Esophagus (tissue), 2 donors: ENCODE measurements around the gene PRLR. TPM values are rescaled to one million over a fixed set of nuclear protein-coding genes. Genes with fewer than 3 reads are reported as not detected.

ENCODE experiments used
- H3K27ac ChIP-seq, 2 donors: one replicate each; pipeline ENCODE4 v1.5.1; 2013; ENCODE audit warnings: low read depth in 2 of 2, mild to moderate bottlenecking in 2 of 2, inconsistent platforms in 1 of 2, low read length in 1 of 2, moderate library complexity in 1 of 2
- H3K27me3 ChIP-seq, 2 donors: one replicate each; pipeline ENCODE4 v1.6.1; 2013; ENCODE audit warnings: low read length in 2 of 2, control low read depth in 1 of 2, mild to moderate bottlenecking in 1 of 2; ENCODE audit not compliant: insufficient read depth in 2 of 2, control insufficient read depth in 1 of 2
- H3K36me3 ChIP-seq, 2 donors: one replicate each; pipeline ENCODE4 v1.6.1; 2013; ENCODE audit warnings: low read length in 1 of 2; ENCODE audit not compliant: control insufficient read depth in 2 of 2, insufficient read depth in 2 of 2
- H3K4me1 ChIP-seq, 2 donors: one replicate each; pipeline ENCODE4 v1.6.1; 2013; ENCODE audit warnings: low read length in 1 of 2; ENCODE audit not compliant: control insufficient read depth in 2 of 2, insufficient read depth in 2 of 2
- H3K4me3 ChIP-seq, 2 donors: one replicate each; pipeline ENCODE4 v1.5.1; 2013; ENCODE audit warnings: low read length in 2 of 2, mild to moderate bottlenecking in 2 of 2, low read depth in 1 of 2, moderate library complexity in 1 of 2
- H3K9me3 ChIP-seq, 2 donors: one replicate each; pipeline ENCODE4 v1.6.1; 2013; ENCODE audit warnings: mild to moderate bottlenecking in 2 of 2, low read depth in 1 of 2, low read length in 1 of 2, moderate library complexity in 1 of 2; ENCODE audit not compliant: control insufficient read depth in 2 of 2, insufficient read depth in 1 of 2
- WGBS, 2 donors: extraction: QIAGEN DNeasy Blood & Tissue Kit; methylation state at CpG; one replicate each; pipeline ENCODE4 v1.1.7; 2013; 5-methylcytosine and 5-hydroxymethylcytosine counted together
- polyA plus RNA-seq, 2 donors: library from polyadenylated mRNA; stranded (reverse); fragments of 200-250 nt; gene quantifications; one replicate each; pipeline ENCODE4 v1.2.3, GENCODE V29; 2013
- donor health status: healthy with polysubstance abuse.
- donor health status: Bipolar disorder and iron deficiency.

PRLR gene
- under 1 TPM; 0.20 to 0.45 TPM for polyA plus RNA-seq

DNA sequence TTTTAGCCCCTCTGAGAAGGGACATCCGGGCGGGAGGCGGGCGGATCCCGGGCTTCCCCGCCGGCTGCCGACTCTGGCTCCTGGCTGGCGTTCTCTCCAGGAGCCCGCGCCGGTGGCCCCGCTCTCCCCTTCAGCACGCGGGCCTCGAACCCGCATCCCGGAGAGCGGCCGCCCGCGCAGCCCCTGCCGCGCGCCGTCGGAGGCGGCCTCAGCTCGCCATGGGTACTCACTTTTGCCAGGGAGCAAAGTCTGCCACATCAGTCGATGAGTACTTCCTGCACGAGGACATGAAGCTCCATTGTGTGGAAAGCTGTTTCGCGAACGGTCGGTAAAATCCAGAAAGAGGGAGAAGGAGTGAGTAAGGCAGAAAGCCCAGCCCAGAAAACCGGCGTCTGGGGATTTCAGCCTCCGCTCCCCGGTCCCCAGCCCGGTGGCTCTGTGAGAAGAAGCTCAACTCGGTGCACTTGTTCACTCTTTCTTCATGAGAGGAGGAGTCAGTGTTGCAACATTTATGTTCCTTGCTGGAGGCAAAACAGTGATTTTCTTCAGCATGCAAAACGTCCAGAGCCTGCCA, at the start of gene PRLR:
TSS of gene PRLR (minus strand) at position 450 of the 574 bp plus-strand sequence. CDS start 140,867 bp downstream, outside the sequence.
- Histone ChIP-seq H3K4me3 (peak within 1 kb of the TSS; percentile 43 to 68), H3K4me1 (peaks cover 0 to 4% of the 10 kb centered on the region in 2 donors), H3K36me3 (no peaks in the 10 kb centered on the region), H3K27ac (peak within 1 kb of the TSS in 1 of 2 donors; percentile 47), H3K9me3 (no peaks in the 10 kb centered on the region), H3K27me3 (peaks cover 2 to 3% of the 10 kb centered on the region in 2 donors)
- 1% methylated on average over 42 of the region's 42 CpGs for WGBS, 2 donors

DNA sequence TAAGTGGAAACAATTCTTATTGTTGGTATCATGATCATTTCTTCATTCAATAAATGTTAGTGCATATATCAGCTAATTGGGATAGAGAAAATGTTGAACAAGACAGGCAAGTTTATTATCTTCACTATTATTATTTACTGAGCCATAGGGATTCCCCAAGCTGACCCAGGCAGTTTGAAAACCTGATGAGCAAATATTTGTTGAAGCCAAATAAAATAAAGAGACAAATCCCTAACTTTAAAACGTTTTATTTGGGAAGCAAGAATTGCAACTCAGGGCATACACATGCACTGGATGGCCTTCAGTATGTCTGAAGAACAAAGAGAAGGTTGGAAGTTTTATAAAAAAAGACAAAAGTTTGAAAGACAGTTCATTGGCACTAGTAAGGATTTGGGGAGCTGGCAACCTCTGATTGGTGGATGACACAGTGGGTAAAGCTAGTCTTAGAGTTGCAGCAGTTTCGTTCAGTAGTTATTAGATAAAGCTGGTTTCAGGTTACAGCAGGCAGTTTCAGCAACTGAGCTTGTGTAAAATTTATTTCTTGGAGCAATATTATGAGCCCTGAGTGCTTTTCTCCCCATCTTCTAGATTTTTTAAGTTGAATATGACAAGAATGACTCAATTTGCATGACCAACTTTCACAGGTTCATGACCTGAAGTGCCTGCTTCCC, 44.7 kb upstream of the PRLR start:
- Histone ChIP-seq H3K9me3 (no peaks in the 10 kb centered on the region), H3K27me3 (no peaks in the 10 kb centered on the region), H3K4me1 (no peaks in the 10 kb centered on the region), H3K36me3 (no peaks in the 10 kb centered on the region), H3K27ac (no peak overlapping the region), H3K4me3 (no peak overlapping the region)
- WGBS, 2 donors, result 29% methylated on average over 2 of the region's 2 CpGs

- no peaks in the 10 kb centered on the region for H3K4me1 ChIP-seq
- no peaks in the 10 kb centered on the region for H3K36me3 ChIP-seq
- H3K4me3 ChIP-seq, result no peak overlapping the region
- H3K9me3 ChIP-seq, result no peaks in the 10 kb centered on the region
- no peaks in the 10 kb centered on the region for H3K27me3 ChIP-seq
- 93 to 100% methylated on average over 1 of the region's 1 CpG for WGBS, 2 donors
- H3K27ac ChIP-seq, result no peak overlapping the region
Measured at GRCh38 chr5:35269006-35269405, 38.7 kb upstream of the PRLR start.

DNA sequence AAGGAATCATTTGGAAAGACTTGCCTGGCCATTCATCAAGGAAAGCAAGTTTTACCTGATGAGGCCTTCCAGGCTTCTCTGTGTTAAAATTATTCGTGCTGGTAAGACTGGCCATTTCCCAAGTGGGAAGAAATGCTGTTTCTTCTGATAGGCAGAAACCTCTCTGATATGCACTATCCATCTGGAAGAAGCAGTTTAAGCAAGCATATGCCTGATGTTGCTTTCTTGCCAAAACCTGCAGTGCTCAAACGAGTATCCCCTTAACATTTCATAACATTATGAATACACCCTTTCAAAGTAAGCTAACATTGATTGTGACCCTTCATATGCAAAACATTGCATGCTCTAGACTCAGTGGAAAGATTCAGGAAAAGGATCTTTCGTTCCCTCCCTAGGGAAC, 36.0 kb upstream of the PRLR start:
- WGBS, 2 donors, result 40 to 47% methylated on average over 3 of the region's 3 CpGs
- H3K4me1 ChIP-seq, result no peaks in the 10 kb centered on the region
- H3K4me3 ChIP-seq, result no peak overlapping the region
- no peaks in the 10 kb centered on the region for H3K36me3 ChIP-seq
- H3K9me3 ChIP-seq, result no peaks in the 10 kb centered on the region
- no peak overlapping the region for H3K27ac ChIP-seq
- no peaks in the 10 kb centered on the region for H3K27me3 ChIP-seq

DNA sequence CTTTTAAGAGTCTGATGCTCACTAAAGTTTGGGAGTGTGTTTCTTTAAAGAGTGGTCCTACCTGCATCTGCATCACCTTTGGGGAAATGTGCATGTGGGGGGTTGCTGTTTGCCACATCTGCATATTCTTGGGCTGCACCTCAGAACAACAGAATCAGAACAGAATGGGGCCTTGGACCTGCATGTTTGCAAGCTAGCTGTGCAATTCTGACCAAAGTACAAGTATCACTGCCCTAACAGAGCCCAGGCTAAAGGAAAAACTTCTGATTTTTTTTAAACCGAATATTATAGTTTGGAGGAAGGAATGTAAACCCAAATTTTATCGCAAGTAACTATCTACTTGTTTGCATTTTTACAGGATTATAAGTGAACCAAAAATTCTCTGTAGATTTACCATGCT, 34.2 kb upstream of the PRLR start:
- Histone ChIP-seq H3K9me3 (no peaks in the 10 kb centered on the region), H3K36me3 (no peaks in the 10 kb centered on the region), H3K27ac (no peak overlapping the region), H3K27me3 (no peaks in the 10 kb centered on the region), H3K4me1 (no peaks in the 10 kb centered on the region), H3K4me3 (no peak overlapping the region)
- 79 to 91% methylated on average over 2 of the region's 2 CpGs for WGBS, 2 donors

DNA sequence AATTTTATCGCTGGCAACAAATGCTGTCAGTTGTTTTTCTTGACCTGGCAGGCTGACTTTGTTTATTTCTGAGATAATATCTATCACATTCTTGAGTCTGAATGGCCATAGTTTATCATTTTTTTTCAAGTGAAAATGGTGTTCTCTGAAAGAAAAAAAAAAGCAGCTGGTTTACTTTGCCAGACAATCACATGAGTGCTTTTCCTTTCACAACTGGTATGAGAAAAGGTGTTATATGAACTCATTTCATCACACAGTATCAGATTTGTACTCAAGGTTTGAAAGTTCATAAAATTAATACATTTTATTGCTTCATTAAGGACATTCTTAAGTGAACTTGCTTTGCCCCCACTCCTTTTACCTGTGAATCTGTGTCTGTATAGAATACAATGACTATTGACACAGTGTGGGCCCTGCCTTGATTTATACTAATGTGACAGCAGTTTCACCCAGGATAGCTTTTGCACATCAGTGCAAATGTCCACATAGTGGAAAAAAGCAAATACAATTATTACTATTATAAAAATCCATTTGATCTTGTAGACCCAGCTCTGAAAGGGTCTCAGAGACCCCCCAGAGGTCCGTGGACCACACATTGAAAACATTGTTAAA, 33.1 kb upstream of the PRLR start:
- Histone ChIP-seq H3K27ac (no peak overlapping the region), H3K27me3 (no peaks in the 10 kb centered on the region), H3K36me3 (no peaks in the 10 kb centered on the region), H3K4me1 (no peaks in the 10 kb centered on the region), H3K4me3 (no peak overlapping the region), H3K9me3 (no peaks in the 10 kb centered on the region)
- WGBS, 2 donors, result 55 to 62% methylated on average over 2 of the region's 2 CpGs

- Histone ChIP-seq H3K4me1 (no peaks in the 10 kb centered on the region), H3K36me3 (no peaks in the 10 kb centered on the region), H3K9me3 (peaks cover 0 to 6% of the 10 kb centered on the region in 2 donors), H3K27ac (no peak overlapping the region), H3K27me3 (no peaks in the 10 kb centered on the region), H3K4me3 (no peak overlapping the region)
- 88 to 89% methylated on average over 3 of the region's 3 CpGs for WGBS, 2 donors
Measured at GRCh38 chr5:35253582-35253981, 23.3 kb upstream of the PRLR start.

DNA sequence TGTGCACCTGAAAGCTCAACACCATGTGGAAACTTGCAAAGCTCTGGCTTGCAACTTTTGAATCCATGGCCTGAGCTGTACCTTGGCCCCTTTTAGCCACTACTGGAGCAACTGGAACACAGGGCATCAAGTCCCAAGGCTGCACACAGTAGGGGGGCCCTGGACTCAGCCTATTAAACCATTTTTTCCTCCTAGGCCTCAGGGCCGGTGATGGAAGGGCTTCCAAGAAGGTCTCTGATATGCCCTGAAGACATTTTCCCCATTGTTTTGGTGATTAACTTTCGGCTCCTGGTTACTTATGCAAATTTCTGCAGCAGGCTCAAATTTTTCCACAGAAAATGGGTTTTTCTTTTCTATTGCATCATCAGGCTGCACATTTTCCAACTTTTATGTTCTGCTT, 22.7 kb upstream of the PRLR start:
- no peaks in the 10 kb centered on the region for H3K4me1 ChIP-seq
- WGBS, 2 donors, result 87% methylated on average over 2 of the region's 2 CpGs
- no peak overlapping the region for H3K27ac ChIP-seq
- no peak overlapping the region for H3K4me3 ChIP-seq
- peaks cover 0 to 6% of the 10 kb centered on the region in 2 donors for H3K9me3 ChIP-seq
- no peaks in the 10 kb centered on the region for H3K27me3 ChIP-seq
- no peaks in the 10 kb centered on the region for H3K36me3 ChIP-seq

- Histone ChIP-seq H3K4me3 (no peak overlapping the region), H3K36me3 (no peaks in the 10 kb centered on the region), H3K27ac (no peak overlapping the region), H3K4me1 (peaks cover 0 to 4% of the 10 kb centered on the region in 2 donors), H3K27me3 (no peaks in the 10 kb centered on the region), H3K9me3 (peaks cover 0 to 6% of the 10 kb centered on the region in 2 donors)
- WGBS, 2 donors, result 79 to 81% methylated on average over 5 of the region's 5 CpGs
Measured at GRCh38 chr5:35248843-35249780, 18.8 kb upstream of the PRLR start.
